ENCODE measurements around the gene HOXB5.

GRCh38 chr17:48546924-48547807 is 46.4 kb downstream of the HOXB5 start:
- TF ChIP-seq CTCF (IDR thresholded peaks at IDR 0.05 in 2 of 3, conservative IDR thresholded peaks at IDR 0.05 in 1 of 3; ENCODE audit: borderline replicate concordance in 1 of 3, insufficient read depth in 1 of 3, low read depth in 2 of 3, low read length in 2 of 3) = no peak
- TF ChIP-seq MAX (IDR thresholded peaks at IDR 0.05) = no peak
- no peak for TF ChIP-seq POLR2A (IDR thresholded peaks at IDR 0.05; ENCODE audit: borderline replicate concordance, extremely low read depth, insufficient read depth, insufficient read length)
- TF ChIP-seq ZNF274 (IDR thresholded peaks at IDR 0.05; ENCODE audit: low read depth, low read length) = no peak
- TF ChIP-seq SP1 (IDR thresholded peaks at IDR 0.05; ENCODE audit: low read depth) = no peak

Measured in HCT116 (cell line).